WTC11 (cell line): ENCODE results near the gene ELN.

ENCODE experiments used
- CREB1 ChIP-seq: sonication (generic); formaldehyde crosslinking; IDR thresholded peaks from 2 replicates; pipeline ENCODE4 v1.8.0; 2023; ENCODE audit warnings: mild to moderate bottlenecking, missing genetic modification reagents
- FOXJ3 ChIP-seq: sonication (generic); formaldehyde crosslinking; IDR thresholded peaks from 2 replicates; pipeline ENCODE4 v1.9.0; 2021; ENCODE audit warnings: missing genetic modification reagents, mild to moderate bottlenecking, borderline replicate concordance
- GRHL2 ChIP-seq: fragments of 250-450 bp; sonication (Bioruptor Pico); IDR thresholded peaks from 2 replicates; pipeline ENCODE4 v1.8.0; 2022; ENCODE audit warnings: mild to moderate bottlenecking, moderate library complexity; ENCODE audit not compliant: insufficient replicate concordance, severe bottlenecking
- IRF2 ChIP-seq: sonication (generic); formaldehyde crosslinking; IDR thresholded peaks from 2 replicates; pipeline ENCODE4 v1.8.0; 2022; ENCODE audit warnings: low read depth, missing genetic modification reagents, borderline replicate concordance
- SP1 ChIP-seq: sonication (generic); formaldehyde crosslinking; conservative IDR thresholded peaks from 2 replicates; pipeline ENCODE4 v1.8.1; 2022; ENCODE audit warnings: missing genetic modification reagents
- TEAD1 ChIP-seq: sonication (generic); formaldehyde crosslinking; IDR thresholded peaks from 2 replicates; pipeline ENCODE4 v1.8.0; 2022; ENCODE audit warnings: mild to moderate bottlenecking, missing genetic modification reagents
- ZNF317 ChIP-seq: sonication (generic); formaldehyde crosslinking; IDR thresholded peaks from 2 replicates; pipeline ENCODE4 v1.8.1; 2023; ENCODE audit warnings: low read depth, mild to moderate bottlenecking, moderate library complexity, missing genetic modification reagents, borderline replicate concordance
- ZNF423 ChIP-seq: fragments of 250-450 bp; sonication (Bioruptor Pico); IDR thresholded peaks from 2 replicates; pipeline ENCODE4 v2.1.2; 2022; ENCODE audit warnings: mild to moderate bottlenecking, moderate library complexity
- TF ChIP-seq, protein P1 (sequence below): sonication (generic); formaldehyde crosslinking; conservative IDR thresholded peaks from 2 replicates; pipeline ENCODE4 v1.8.1; 2022; ENCODE audit warnings: mild to moderate bottlenecking, missing genetic modification reagents
- TF ChIP-seq, protein P2 (sequence below): fragments of 200-600 bp; IDR thresholded peaks from 2 replicates; pipeline ENCODE4 v1.8.0; 2022; ENCODE audit warnings: antibody characterized with exemption
- TF ChIP-seq, protein P3 (sequence below): sonication (generic); formaldehyde crosslinking; IDR thresholded peaks from 2 replicates; pipeline ENCODE4 v1.8.1; 2023; ENCODE audit warnings: mild to moderate bottlenecking, missing genetic modification reagents, moderate library complexity
- TF ChIP-seq, protein P4 (sequence below): sonication (generic); formaldehyde crosslinking; IDR thresholded peaks from 2 replicates; pipeline ENCODE4 v1.8.0; 2022; ENCODE audit warnings: mild to moderate bottlenecking, missing genetic modification reagents
- TF ChIP-seq, protein P5 (sequence below): sonication (generic); formaldehyde crosslinking; IDR thresholded peaks from 2 replicates; pipeline ENCODE4 v1.8.0; 2022; ENCODE audit warnings: mild to moderate bottlenecking, missing genetic modification reagents

DNA sequence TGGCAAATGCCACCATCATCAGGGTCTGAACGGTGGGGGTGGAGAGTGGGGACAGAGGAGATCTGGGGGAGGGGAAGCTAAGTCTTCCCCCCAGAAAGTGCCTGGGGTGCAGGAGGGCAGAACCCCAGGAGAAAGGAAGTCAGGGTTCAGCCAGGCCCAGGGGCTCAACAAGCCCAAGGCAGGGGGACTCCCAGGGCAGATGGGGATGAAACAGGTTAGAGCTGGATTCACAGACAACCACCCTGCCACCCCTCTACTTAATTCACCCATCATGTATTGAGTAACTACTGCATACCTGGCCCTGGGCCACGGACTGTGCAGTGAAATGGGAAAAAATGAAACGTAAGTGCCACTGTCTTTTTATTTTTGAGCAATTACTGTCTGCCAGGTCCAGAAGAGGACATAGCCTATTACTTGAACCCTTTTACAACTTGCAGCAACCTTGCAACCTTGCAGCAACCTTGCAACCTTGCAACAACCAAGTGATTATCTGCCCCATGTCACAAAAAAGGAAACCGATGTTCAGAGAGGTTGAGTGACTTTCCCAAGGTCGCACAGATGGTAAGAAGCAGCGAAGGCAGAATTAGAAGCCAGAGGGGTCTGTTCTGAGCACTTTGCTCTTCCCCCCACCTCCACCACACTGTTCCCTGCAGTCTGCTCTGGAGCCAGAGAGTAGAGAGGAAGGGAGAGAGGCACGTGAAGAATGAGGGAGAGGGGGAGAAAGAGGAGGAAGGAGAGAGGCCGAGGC lies 4.8 kb downstream of the ELN start:
- no peak for TF ChIP-seq IRF2 (CRISPR knock-in tag)
- no peak for TF ChIP-seq GRHL2
- TF ChIP-seq, protein P1, sequence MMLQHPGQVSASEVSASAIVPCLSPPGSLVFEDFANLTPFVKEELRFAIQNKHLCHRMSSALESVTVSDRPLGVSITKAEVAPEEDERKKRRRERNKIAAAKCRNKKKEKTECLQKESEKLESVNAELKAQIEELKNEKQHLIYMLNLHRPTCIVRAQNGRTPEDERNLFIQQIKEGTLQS (CRISPR knock-in tag), result no peak
- TF ChIP-seq, protein P2, sequence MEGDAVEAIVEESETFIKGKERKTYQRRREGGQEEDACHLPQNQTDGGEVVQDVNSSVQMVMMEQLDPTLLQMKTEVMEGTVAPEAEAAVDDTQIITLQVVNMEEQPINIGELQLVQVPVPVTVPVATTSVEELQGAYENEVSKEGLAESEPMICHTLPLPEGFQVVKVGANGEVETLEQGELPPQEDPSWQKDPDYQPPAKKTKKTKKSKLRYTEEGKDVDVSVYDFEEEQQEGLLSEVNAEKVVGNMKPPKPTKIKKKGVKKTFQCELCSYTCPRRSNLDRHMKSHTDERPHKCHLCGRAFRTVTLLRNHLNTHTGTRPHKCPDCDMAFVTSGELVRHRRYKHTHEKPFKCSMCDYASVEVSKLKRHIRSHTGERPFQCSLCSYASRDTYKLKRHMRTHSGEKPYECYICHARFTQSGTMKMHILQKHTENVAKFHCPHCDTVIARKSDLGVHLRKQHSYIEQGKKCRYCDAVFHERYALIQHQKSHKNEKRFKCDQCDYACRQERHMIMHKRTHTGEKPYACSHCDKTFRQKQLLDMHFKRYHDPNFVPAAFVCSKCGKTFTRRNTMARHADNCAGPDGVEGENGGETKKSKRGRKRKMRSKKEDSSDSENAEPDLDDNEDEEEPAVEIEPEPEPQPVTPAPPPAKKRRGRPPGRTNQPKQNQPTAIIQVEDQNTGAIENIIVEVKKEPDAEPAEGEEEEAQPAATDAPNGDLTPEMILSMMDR, result no peak
- no peak for TF ChIP-seq FOXJ3
- no peak for TF ChIP-seq ZNF317 (CRISPR knock-in tag)
- no peak for TF ChIP-seq CREB1
- TF ChIP-seq TEAD1, result no peak
- TF ChIP-seq ZNF423 (CRISPR knock-in tag), result no peak
- TF ChIP-seq, protein P3, sequence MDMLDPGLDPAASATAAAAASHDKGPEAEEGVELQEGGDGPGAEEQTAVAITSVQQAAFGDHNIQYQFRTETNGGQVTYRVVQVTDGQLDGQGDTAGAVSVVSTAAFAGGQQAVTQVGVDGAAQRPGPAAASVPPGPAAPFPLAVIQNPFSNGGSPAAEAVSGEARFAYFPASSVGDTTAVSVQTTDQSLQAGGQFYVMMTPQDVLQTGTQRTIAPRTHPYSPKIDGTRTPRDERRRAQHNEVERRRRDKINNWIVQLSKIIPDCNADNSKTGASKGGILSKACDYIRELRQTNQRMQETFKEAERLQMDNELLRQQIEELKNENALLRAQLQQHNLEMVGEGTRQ (CRISPR knock-in tag), result no peak
- TF ChIP-seq, protein P4, sequence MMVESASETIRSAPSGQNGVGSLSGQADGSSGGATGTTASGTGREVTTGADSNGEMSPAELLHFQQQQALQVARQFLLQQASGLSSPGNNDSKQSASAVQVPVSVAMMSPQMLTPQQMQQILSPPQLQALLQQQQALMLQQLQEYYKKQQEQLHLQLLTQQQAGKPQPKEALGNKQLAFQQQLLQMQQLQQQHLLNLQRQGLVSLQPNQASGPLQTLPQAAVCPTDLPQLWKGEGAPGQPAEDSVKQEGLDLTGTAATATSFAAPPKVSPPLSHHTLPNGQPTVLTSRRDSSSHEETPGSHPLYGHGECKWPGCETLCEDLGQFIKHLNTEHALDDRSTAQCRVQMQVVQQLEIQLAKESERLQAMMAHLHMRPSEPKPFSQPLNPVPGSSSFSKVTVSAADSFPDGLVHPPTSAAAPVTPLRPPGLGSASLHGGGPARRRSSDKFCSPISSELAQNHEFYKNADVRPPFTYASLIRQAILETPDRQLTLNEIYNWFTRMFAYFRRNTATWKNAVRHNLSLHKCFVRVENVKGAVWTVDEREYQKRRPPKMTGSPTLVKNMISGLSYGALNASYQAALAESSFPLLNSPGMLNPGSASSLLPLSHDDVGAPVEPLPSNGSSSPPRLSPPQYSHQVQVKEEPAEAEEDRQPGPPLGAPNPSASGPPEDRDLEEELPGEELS (CRISPR knock-in tag), result no peak
- TF ChIP-seq SP1 (CRISPR knock-in tag), result no peak
- TF ChIP-seq, protein P5, sequence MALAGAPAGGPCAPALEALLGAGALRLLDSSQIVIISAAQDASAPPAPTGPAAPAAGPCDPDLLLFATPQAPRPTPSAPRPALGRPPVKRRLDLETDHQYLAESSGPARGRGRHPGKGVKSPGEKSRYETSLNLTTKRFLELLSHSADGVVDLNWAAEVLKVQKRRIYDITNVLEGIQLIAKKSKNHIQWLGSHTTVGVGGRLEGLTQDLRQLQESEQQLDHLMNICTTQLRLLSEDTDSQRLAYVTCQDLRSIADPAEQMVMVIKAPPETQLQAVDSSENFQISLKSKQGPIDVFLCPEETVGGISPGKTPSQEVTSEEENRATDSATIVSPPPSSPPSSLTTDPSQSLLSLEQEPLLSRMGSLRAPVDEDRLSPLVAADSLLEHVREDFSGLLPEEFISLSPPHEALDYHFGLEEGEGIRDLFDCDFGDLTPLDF, result no peak
